ENCODE results near the gene NLGN4X.

NLGN4X gene

GRCh38 chrX:6021316-6022091 is 207.2 kb downstream of the NLGN4X start:
- Histone ChIP-seq H3K9me3 (no peaks in the 10 kb centered on the region), H3K4me1 (no peaks in the 10 kb centered on the region), H3K4me3 (ENCODE audit: low read depth, low read length) (no peak overlapping the region), H3K36me3 (no peaks in the 10 kb centered on the region), H3K27me3 (no peaks in the 10 kb centered on the region)
- DNase-seq = peak; percentile 6
- TF ChIP-seq, protein P1, sequence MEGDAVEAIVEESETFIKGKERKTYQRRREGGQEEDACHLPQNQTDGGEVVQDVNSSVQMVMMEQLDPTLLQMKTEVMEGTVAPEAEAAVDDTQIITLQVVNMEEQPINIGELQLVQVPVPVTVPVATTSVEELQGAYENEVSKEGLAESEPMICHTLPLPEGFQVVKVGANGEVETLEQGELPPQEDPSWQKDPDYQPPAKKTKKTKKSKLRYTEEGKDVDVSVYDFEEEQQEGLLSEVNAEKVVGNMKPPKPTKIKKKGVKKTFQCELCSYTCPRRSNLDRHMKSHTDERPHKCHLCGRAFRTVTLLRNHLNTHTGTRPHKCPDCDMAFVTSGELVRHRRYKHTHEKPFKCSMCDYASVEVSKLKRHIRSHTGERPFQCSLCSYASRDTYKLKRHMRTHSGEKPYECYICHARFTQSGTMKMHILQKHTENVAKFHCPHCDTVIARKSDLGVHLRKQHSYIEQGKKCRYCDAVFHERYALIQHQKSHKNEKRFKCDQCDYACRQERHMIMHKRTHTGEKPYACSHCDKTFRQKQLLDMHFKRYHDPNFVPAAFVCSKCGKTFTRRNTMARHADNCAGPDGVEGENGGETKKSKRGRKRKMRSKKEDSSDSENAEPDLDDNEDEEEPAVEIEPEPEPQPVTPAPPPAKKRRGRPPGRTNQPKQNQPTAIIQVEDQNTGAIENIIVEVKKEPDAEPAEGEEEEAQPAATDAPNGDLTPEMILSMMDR (IDR thresholded peaks at IDR 0.05; ENCODE audit: low read depth, low read length) = peak; percentile 44

DNA sequence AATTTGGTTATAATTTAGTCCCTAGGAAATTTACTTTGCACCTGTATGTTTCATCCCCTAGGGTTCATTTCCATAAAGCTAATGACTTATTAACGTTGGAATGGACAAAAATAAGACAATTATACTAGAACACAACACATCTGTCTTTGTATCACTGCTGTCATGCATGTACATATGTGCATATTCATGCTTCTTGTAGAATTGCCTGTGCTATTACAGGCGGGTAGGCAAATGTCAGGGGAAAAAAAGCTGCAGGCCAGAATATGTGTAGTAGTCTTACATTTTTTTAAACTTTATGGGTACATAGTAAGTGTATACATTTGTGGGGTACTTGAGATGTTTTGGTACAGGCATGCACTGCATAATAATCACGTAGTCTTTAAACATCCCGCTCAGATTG is 209.6 kb downstream of the NLGN4X start:
- TF ChIP-seq, protein P1 (IDR thresholded peaks at IDR 0.05; ENCODE audit: low read depth, low read length) = no peak
- no peak for DNase-seq
- H3K9me3 ChIP-seq = no peaks in the 10 kb centered on the region
- H3K4me1 ChIP-seq = no peaks in the 10 kb centered on the region
- H3K36me3 ChIP-seq = no peaks in the 10 kb centered on the region
- no peak overlapping the region for H3K4me3 ChIP-seq (ENCODE audit: low read depth, low read length)
- H3K27me3 ChIP-seq = no peaks in the 10 kb centered on the region

- Histone ChIP-seq H3K9me3 (no peaks in the 10 kb centered on the region), H3K4me1 (no peaks in the 10 kb centered on the region), H3K4me3 (ENCODE audit: low read depth, low read length) (no peak overlapping the region), H3K27me3 (no peaks in the 10 kb centered on the region), H3K36me3 (no peaks in the 10 kb centered on the region)
- TF ChIP-seq, protein P1 (IDR thresholded peaks at IDR 0.05; ENCODE audit: low read depth, low read length) = no peak
- no peak for DNase-seq
Measured at GRCh38 chrX:6015423-6015822, 213.2 kb downstream of the NLGN4X start.

DNA sequence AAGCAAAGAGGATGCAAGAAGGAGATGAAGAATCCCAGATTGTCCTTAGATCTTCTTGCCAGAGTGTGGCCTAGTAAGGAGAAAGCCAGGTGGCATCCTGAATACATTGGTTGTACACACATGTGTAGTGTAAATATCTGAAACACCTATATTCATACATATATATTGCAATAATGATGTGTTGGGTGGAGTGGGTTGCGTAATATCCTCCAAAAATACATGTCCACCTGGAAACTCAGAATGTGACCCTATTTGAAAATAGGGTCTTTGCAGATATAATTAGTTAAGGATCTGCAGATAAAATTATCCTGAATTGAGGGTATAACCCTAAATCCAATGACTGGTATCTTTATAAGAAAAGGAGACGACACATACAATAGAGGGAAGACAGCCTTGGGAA is 216.3 kb downstream of the NLGN4X start:
- H3K27me3 ChIP-seq = no peaks in the 10 kb centered on the region
- TF ChIP-seq, protein P1 (IDR thresholded peaks at IDR 0.05; ENCODE audit: low read depth, low read length) = no peak
- no peak overlapping the region for H3K4me3 ChIP-seq (ENCODE audit: low read depth, low read length)

GRCh38 chrX:6005856-6006255 is 222.8 kb downstream of the NLGN4X start:
- Histone ChIP-seq H3K4me1 (no peaks in the 10 kb centered on the region), H3K4me3 (ENCODE audit: low read depth, low read length) (no peak overlapping the region), H3K27me3 (no peaks in the 10 kb centered on the region), H3K36me3 (no peaks in the 10 kb centered on the region), H3K9me3 (no peaks in the 10 kb centered on the region)
- TF ChIP-seq, protein P1 (IDR thresholded peaks at IDR 0.05; ENCODE audit: low read depth, low read length) = no peak
- DNase-seq = no peak

More for the DNA sequence above, 216.3 kb downstream of the NLGN4X start:
- H3K4me1 ChIP-seq = no peaks in the 10 kb centered on the region
- H3K9me3 ChIP-seq = no peaks in the 10 kb centered on the region
- H3K36me3 ChIP-seq = no peaks in the 10 kb centered on the region
- no peak for DNase-seq

DNA sequence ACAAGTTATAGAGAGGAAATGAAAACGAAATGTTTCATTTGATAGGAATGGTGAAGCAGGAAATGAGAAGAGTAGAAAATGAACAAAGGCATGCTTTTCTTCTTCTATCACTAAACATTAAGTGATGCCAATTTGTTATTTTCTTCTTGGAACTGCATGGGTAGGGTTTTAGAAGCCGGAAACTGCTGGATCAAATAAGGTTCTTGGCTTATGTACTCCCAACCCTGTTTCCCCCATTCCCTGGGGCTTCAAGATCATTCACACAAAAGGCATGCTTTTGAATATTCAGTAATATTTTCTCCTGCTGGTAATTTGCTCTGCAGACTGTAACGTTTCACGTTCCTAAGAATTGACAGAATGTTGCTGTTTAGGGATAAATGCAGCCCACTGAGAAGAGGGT is 224.1 kb downstream of the NLGN4X start:
- DNase-seq = no peak
- Histone ChIP-seq H3K4me1 (no peaks in the 10 kb centered on the region), H3K27me3 (no peaks in the 10 kb centered on the region), H3K36me3 (no peaks in the 10 kb centered on the region), H3K9me3 (no peaks in the 10 kb centered on the region), H3K4me3 (ENCODE audit: low read depth, low read length) (no peak overlapping the region)
- TF ChIP-seq, protein P1 (IDR thresholded peaks at IDR 0.05; ENCODE audit: low read depth, low read length) = no peak
